CD14-positive monocyte (primary cell): ENCODE results near the gene CHMP2A. TPM values are rescaled to one million over a fixed set of nuclear protein-coding genes. Genes with fewer than 3 reads are reported as not detected.
A peak's percentile ranks its signal among the peaks of the same experiment; 100 is the strongest.

ENCODE experiments used
- DNase-seq, 3 donors: peaks; one replicate each; pipeline ENCODE4 v3.0.0-alpha.2; 2011 to 2022
- H2AFZ ChIP-seq: 2 replicates; pipeline ENCODE4 v1.6.0; 2012; ENCODE audit warnings: mild to moderate bottlenecking, low read depth, low read length, inconsistent platforms; ENCODE audit not compliant: insufficient read depth, poor library complexity, severe bottlenecking
- H3K27ac ChIP-seq, 2 donors: 1 replicate in 1 of 2; 2 replicates in 1 of 2; pipeline ENCODE4 v1.5.1; 2012 to 2013; ENCODE audit warnings: low read length in 2 of 2, control low read depth in 1 of 2, inconsistent platforms in 1 of 2, low read depth in 1 of 2, mild to moderate bottlenecking in 1 of 2
- H3K27me3 ChIP-seq, 2 donors: one replicate each; pipeline versions ENCODE4 v1.6.0 to v1.6.1; 2011 to 2013; ENCODE audit warnings: low read length in 2 of 2; ENCODE audit not compliant: control insufficient read depth in 2 of 2, insufficient read depth in 2 of 2
- H3K36me3 ChIP-seq, 2 donors: replicated peaks in 1 of 2; 1 replicate in 1 of 2; 2 replicates in 1 of 2; pipeline versions ENCODE4 v1.5.1 to v1.6.1; 2012 to 2013; ENCODE audit warnings: low read length in 2 of 2, control low read depth in 1 of 2, inconsistent platforms in 1 of 2, mild to moderate bottlenecking in 1 of 2; ENCODE audit not compliant: insufficient read depth in 2 of 2, control insufficient read depth in 1 of 2
- H3K4me1 ChIP-seq, 2 donors: 1 replicate in 1 of 2; 2 replicates in 1 of 2; pipeline versions ENCODE4 v1.5.1 to v1.6.1; 2012 to 2013; ENCODE audit warnings: low read length in 2 of 2, control low read depth in 1 of 2, inconsistent platforms in 1 of 2, mild to moderate bottlenecking in 1 of 2, moderate library complexity in 1 of 2; ENCODE audit not compliant: insufficient read depth in 2 of 2, control insufficient read depth in 1 of 2
- H3K4me2 ChIP-seq: replicated peaks from 2 replicates; pipeline ENCODE3; 2012; ENCODE audit warnings: low read length, moderate library complexity, mild to moderate bottlenecking; ENCODE audit not compliant: poor library complexity, severe bottlenecking; ENCODE audit errors: extremely low read depth
- H3K4me3 ChIP-seq, 3 experiments: fragments of 200-600 bp in 1 of 3; sonication (generic) in 1 of 3; replicated peaks in 1 of 3; 1 replicate in 2 of 3; 2 replicates in 1 of 3; pipeline ENCODE4 v1.5.1; 2011 to 2013; ENCODE audit warnings: low read length in 3 of 3, mild to moderate bottlenecking in 3 of 3, control low read depth in 2 of 3, low read depth in 2 of 3, inconsistent platforms in 1 of 3, moderate library complexity in 1 of 3
- H3K79me2 ChIP-seq: 2 replicates; pipeline ENCODE4 v1.6.0; 2012; ENCODE audit warnings: mild to moderate bottlenecking, control low read depth, inconsistent platforms, low read length, moderate library complexity; ENCODE audit not compliant: insufficient read depth
- H3K9ac ChIP-seq: 2 replicates; pipeline ENCODE4 v1.6.0; 2017; ENCODE audit warnings: low read length, mild to moderate bottlenecking; ENCODE audit not compliant: insufficient read depth, poor library complexity, severe bottlenecking
- H3K9me3 ChIP-seq, 2 donors: replicated peaks in 1 of 2; 1 replicate in 1 of 2; 2 replicates in 1 of 2; pipeline versions ENCODE4 v1.5.1 to v1.6.1; 2012 to 2013; ENCODE audit warnings: low read length in 2 of 2, control low read depth in 1 of 2; ENCODE audit not compliant: control insufficient read depth in 1 of 2, insufficient read depth in 1 of 2
- H4K20me1 ChIP-seq: 2 replicates; pipeline ENCODE4 v1.6.0; 2012; ENCODE audit warnings: mild to moderate bottlenecking, low read length, control low read depth, moderate library complexity; ENCODE audit not compliant: insufficient read depth
- H3K27ac Mint-ChIP-seq, 7 donors: one replicate each; pipeline ENCODE4 v1.8.0; 2020; ENCODE audit warnings: mild to moderate bottlenecking in 7 of 7, mixed read lengths in 7 of 7, moderate library complexity in 6 of 7, inconsistent platforms in 2 of 7
- H3K27me3 Mint-ChIP-seq, 3 donors: one replicate each; pipeline ENCODE4 v1.8.0; 2021 to 2022; ENCODE audit warnings: low read depth in 3 of 3, mild to moderate bottlenecking in 3 of 3, mixed read lengths in 3 of 3, moderate library complexity in 3 of 3, inconsistent platforms in 1 of 3
- H3K36me3 Mint-ChIP-seq, 2 donors: one replicate each; pipeline ENCODE4 v1.8.0; 2020; ENCODE audit warnings: mixed read lengths in 2 of 2, inconsistent platforms in 1 of 2, mild to moderate bottlenecking in 1 of 2
- H3K4me1 Mint-ChIP-seq: one replicate; pipeline ENCODE4 v1.8.0; 2020; ENCODE audit warnings: mild to moderate bottlenecking, mixed read lengths
- H3K4me3 Mint-ChIP-seq, 2 donors: one replicate each; pipeline ENCODE4 v1.8.0; 2020; ENCODE audit warnings: mild to moderate bottlenecking in 2 of 2, mixed read lengths in 2 of 2, moderate library complexity in 1 of 2
- H3K9me3 Mint-ChIP-seq, 7 donors: one replicate each; pipeline ENCODE4 v1.8.0; 2020 to 2022; ENCODE audit warnings: mixed read lengths in 7 of 7, mild to moderate bottlenecking in 6 of 7, moderate library complexity in 6 of 7, inconsistent platforms in 2 of 7
- CTCF ChIP-seq: fragments of 200-600 bp; IDR thresholded peaks from one replicate; pipeline ENCODE4 v1.8.0; 2022; ENCODE audit warnings: antibody characterized with exemption, mild to moderate bottlenecking
- WGBS: methylation state at CpG from one replicate; pipeline ENCODE4 v1.1.5; 2013; ENCODE audit warnings: missing lambda C conversion rate; ENCODE audit not compliant: insufficient coverage; 5-methylcytosine and 5-hydroxymethylcytosine counted together
- intact Hi-C, 2 donors: fragments of 100-400 bp; cut with micrococcal nuclease; formaldehyde crosslinking; loops; one replicate each; pipeline versions ENCODE4 v1.15.0 to v1.15.1; 2023
- polyA plus RNA-seq, 3 donors: library from polyadenylated mRNA; depleted of rRNA in 1 of 3; unstranded in 2 of 3; stranded (reverse) in 1 of 3; fragments of 300-500 nt in 2 of 3; fragments of >200 nt in 1 of 3; fragmentation: Illumina TruSeq in 2 of 3; gene quantifications; 1 replicate in 2 of 3; 2 replicates in 1 of 3; pipeline ENCODE4 v1.2.3, GENCODE V29; 2012 to 2021

Gene CHMP2A
- polyA plus RNA-seq, 3 donors = 228 to 323 (median 290) TPM

- TF ChIP-seq CTCF = no peak
- peaks cover 34 to 35% of the 10 kb centered on the region in 2 donors for H3K36me3 ChIP-seq
- peak overlapping the region; percentile 89 to 93 for H3K4me3 Mint-ChIP-seq
- 16% methylated on average over 17 of the region's 21 CpGs for WGBS
- H3K27me3 Mint-ChIP-seq = peaks cover 0 to 4% (median 3%) of the 10 kb centered on the region in 3 donors
- no peaks in the 10 kb centered on the region for H3K9me3 ChIP-seq
- peaks cover 34 to 46% of the 10 kb centered on the region in 2 donors for H3K36me3 Mint-ChIP-seq
- intact Hi-C loops = loop anchor here in 1 of 2 donors (2.0 kb wide), 1 partner anchor 13 kb away; the partner anchor contains the start of gene UBE2M
- H3K9me3 Mint-ChIP-seq = peaks cover 0 to 2% (median 0%) of the 10 kb centered on the region in 7 donors
- H4K20me1 ChIP-seq = peaks cover 58% of the 10 kb centered on the region
- peaks cover 33% of the 10 kb centered on the region for H3K4me1 Mint-ChIP-seq
- no peaks in the 10 kb centered on the region for H3K27me3 ChIP-seq
- peak overlapping the region; percentile 99 for H3K4me2 ChIP-seq
- H3K27ac ChIP-seq = peak overlapping the region in 1 of 2 donors; percentile 70
- H3K4me3 ChIP-seq = peak overlapping the region; percentile 76 to 93 (median 84)
- no peak overlapping the region for H2AFZ ChIP-seq
- peak overlapping the region; percentile 81 to 94 (median 87) for H3K27ac Mint-ChIP-seq
- peaks cover 27 to 29% of the 10 kb centered on the region in 2 donors for H3K4me1 ChIP-seq
- H3K9ac ChIP-seq = peak overlapping the region; percentile 79
- H3K79me2 ChIP-seq = peaks cover 50% of the 10 kb centered on the region
- DNase-seq = no peak
Measured at GRCh38 chr19:58545286-58546018, 9.5 kb downstream of the CHMP2A start.

GRCh38 chr19:58544591-58545285 lies 10.2 kb downstream of the CHMP2A start:
- WGBS = under 1% methylated on average over 79 of the region's 92 CpGs
- Histone ChIP-seq H3K9ac (peak overlapping the region; percentile 88), H3K4me2 (peak overlapping the region; percentile 99), H2AFZ (no peak overlapping the region), H3K4me1 (peaks cover 29% of the 10 kb centered on the region in 2 donors), H3K4me3 (peak overlapping the region; percentile 76 to 93 (median 84)), H3K36me3 (peaks cover 27 to 28% of the 10 kb centered on the region in 2 donors), H3K27ac (peak overlapping the region; percentile 98 to 100), H3K27me3 (peaks cover 0 to under 1% of the 10 kb centered on the region in 2 donors), H3K79me2 (peaks cover 50% of the 10 kb centered on the region), H4K20me1 (peaks cover 51% of the 10 kb centered on the region), H3K9me3 (no peaks in the 10 kb centered on the region)
- DNase-seq = peak in 1 of 3 donors; percentile 50
- Mint-ChIP-seq H3K9me3 (peaks cover 0 to 2% (median 0%) of the 10 kb centered on the region in 7 donors), H3K4me1 (peaks cover 34% of the 10 kb centered on the region), H3K36me3 (peaks cover 26 to 39% of the 10 kb centered on the region in 2 donors), H3K27ac (peak overlapping the region; percentile 86 to 100 (median 99)), H3K27me3 (peaks cover 0 to 11% (median 6%) of the 10 kb centered on the region in 3 donors), H3K4me3 (peak overlapping the region; percentile 89 to 93)
- intact Hi-C loops = loop anchor here in 1 of 2 donors (2.0 kb wide), 1 partner anchor 14 kb away; the partner anchor contains the start of gene UBE2M
- no peak for TF ChIP-seq CTCF
